ENCODE measurements around the gene UBE2D1. TPM values are rescaled to one million over a fixed set of nuclear protein-coding genes. Genes with fewer than 3 reads are reported as not detected.

The UBE2D1 gene
- total RNA-seq, 6 experiments from 2014 or later: 8.1 to 11.3 (median 10.1) TPM

DNA sequence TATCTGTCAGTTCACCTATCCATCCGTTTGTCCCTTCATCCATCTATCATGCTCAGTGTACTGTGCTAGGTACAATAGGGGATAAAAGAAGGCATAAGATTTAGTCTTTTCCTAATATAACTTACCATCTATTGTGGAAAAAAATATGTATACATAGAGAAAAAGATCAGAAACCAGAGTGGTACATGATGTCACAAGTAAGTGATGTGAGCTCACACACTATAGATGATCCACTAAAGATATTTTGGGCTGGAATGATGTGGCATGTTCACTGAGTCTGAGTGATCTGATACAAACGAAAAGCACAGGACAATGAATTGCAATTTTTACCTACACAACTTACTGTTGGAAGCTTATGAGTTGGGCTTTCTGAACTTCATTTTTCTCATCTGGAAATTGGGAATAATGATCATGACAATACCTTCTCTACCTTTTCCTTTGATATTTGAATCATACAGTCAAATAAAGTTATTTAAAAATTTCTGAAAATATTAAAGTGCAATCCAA lies 47.7 kb downstream of the UBE2D1 start:
- no peak for DNase-seq
- Mint-ChIP-seq H3K4me3 (no peak overlapping the region), H3K9me3 (no peaks in the 10 kb centered on the region), H3K36me3 (ENCODE audit: low read depth) (peaks cover 4% of the 10 kb centered on the region; the same call in 1 of the 2 replicates), H3K4me1 (ENCODE audit: low read depth) (peaks cover 25% of the 10 kb centered on the region), H3K27ac (no peak overlapping the region), H3K27me3 (ENCODE audit: insufficient read depth) (no peaks in the 10 kb centered on the region; the same call in 1 of the 2 replicates)
- TF ChIP-seq, protein P1, sequence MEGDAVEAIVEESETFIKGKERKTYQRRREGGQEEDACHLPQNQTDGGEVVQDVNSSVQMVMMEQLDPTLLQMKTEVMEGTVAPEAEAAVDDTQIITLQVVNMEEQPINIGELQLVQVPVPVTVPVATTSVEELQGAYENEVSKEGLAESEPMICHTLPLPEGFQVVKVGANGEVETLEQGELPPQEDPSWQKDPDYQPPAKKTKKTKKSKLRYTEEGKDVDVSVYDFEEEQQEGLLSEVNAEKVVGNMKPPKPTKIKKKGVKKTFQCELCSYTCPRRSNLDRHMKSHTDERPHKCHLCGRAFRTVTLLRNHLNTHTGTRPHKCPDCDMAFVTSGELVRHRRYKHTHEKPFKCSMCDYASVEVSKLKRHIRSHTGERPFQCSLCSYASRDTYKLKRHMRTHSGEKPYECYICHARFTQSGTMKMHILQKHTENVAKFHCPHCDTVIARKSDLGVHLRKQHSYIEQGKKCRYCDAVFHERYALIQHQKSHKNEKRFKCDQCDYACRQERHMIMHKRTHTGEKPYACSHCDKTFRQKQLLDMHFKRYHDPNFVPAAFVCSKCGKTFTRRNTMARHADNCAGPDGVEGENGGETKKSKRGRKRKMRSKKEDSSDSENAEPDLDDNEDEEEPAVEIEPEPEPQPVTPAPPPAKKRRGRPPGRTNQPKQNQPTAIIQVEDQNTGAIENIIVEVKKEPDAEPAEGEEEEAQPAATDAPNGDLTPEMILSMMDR (IDR thresholded peaks at IDR 0.05): no peak

DNA sequence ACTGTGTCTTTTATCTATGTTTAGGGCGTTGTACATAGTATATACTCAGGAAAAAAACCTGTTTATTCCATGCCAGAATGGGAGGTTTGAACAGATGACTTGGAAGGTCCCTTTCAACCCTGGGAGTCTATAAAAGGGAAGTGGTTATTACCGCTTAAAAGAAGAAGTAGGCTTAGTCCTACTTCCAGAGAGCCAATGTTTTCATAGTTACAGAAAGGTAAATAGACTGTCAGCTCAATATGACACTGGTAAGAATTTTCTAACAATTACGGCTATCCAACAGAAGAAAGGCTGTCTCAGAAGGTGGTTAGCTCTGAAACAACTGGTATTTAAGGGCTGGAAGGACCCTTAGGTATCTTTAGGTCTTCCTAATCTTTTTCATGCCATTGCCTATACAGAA lies 49.3 kb downstream of the UBE2D1 start:
- peaks cover 25% of the 10 kb centered on the region for H3K4me1 Mint-ChIP-seq (ENCODE audit: low read depth)
- H3K27me3 Mint-ChIP-seq (ENCODE audit: insufficient read depth): no peaks in the 10 kb centered on the region
- H3K4me3 Mint-ChIP-seq: peak overlapping the region; percentile 96; the same call in 1 of the 2 replicates
- peaks cover 4% of the 10 kb centered on the region; the same call in 1 of the 2 replicates for H3K36me3 Mint-ChIP-seq (ENCODE audit: low read depth)
- TF ChIP-seq, protein P1 (IDR thresholded peaks at IDR 0.05): no peak
- no peak for DNase-seq
- no peaks in the 10 kb centered on the region for H3K9me3 Mint-ChIP-seq
- H3K27ac Mint-ChIP-seq: no peak overlapping the region

DNA sequence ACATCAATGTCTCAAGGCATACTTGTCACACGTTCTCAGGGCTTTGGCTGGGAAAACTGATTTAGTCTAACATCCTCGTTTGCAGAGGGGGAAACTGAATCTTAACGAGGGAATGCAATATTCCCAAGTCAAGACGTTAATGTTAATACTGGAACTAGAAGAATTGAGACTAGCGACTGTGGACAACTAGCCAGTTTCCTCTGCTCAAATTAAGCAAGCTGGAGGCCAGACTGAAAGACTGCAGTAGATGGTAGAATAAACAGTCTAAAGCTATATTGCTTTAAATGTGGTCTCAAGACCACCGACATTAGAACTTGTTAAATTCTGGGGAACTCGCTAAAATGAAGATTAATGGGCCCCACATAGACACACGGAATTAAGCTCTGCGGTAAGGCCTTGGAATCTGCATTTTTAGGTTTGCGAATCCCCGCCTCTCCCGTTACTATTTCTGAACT lies 49.8 kb downstream of the UBE2D1 start:
- Mint-ChIP-seq H3K9me3 (no peaks in the 10 kb centered on the region), H3K4me3 (peak overlapping the region; percentile 96), H3K27ac (peak overlapping the region; percentile 89), H3K4me1 (ENCODE audit: low read depth) (peaks cover 25% of the 10 kb centered on the region), H3K36me3 (ENCODE audit: low read depth) (peaks cover 4% of the 10 kb centered on the region; the same call in 1 of the 2 replicates), H3K27me3 (ENCODE audit: insufficient read depth) (no peaks in the 10 kb centered on the region)
- DNase-seq: no peak
- TF ChIP-seq, protein P1 (IDR thresholded peaks at IDR 0.05): no peak

DNA sequence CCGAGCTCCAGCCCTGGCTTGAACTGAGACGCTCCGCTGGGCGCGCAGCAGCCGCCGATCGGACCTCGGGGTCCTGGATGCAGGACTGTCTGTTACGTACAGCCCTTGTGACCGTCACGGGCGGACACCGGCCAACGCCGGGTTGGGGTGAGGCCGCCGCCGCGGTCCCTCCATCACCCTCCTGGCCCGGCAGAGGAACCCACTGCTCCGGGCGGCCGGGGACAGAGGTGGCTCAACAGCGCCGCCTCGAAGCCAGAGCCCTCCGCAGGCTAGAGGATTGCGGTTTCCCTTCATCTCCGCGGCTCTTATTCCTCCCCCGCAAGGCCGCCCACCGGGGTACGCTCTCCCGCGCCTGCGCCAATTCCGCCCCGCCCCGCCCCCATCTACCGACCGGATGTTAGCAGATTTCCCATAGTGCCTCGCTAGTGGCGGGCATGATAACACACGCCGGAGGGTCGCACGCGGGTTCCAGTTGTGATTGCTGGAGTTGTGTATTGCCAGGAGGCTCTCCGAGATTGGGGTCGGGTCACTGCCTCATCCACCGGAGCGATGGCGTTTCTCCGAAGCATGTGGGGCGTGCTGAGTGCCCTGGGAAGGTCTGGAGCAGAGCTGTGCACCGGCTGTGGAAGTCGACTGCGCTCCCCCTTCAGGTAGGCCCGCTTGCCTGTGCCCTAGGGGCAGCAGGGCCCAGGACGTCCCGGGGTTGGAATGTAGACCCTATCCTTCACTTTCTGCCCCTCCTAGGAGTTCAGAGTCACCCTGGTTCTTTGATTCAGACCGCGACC lies 50.4 kb downstream of the UBE2D1 start, which contains the start of gene TFAM:
TSS of gene TFAM (plus strand) at position 412 of the 785 bp plus-strand sequence. CDS start at position 550, 138 bp downstream.
- Mint-ChIP-seq H3K4me3 (peak within 1 kb of the TSS; percentile 96), H3K4me1 (ENCODE audit: low read depth) (peaks cover 25% of the 10 kb centered on the region)
- DNase-seq: peak; percentile 89

DNA sequence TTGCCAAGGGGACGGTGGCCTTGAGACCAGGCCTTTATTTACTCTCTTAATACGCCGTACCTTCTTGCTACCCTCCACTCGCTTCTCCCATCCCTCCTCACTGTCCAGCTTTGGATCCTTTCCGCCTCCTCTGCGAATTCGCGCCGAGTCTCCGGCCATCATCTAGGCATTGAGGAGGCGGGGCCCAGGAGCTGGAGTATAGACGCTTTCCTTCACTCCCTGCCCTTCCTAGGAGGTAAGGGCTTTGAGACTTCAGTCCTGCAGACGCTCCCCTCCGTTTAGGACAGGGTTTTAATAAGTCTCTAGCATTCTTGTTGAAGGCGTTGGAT lies 50.9 kb downstream of the UBE2D1 start:
- Mint-ChIP-seq H3K36me3 (ENCODE audit: low read depth) (peaks cover 4% of the 10 kb centered on the region; the same call in 1 of the 2 replicates), H3K9me3 (no peaks in the 10 kb centered on the region), H3K27ac (peak overlapping the region; percentile 89), H3K4me1 (ENCODE audit: low read depth) (peaks cover 25% of the 10 kb centered on the region), H3K27me3 (ENCODE audit: insufficient read depth) (no peaks in the 10 kb centered on the region), H3K4me3 (peak overlapping the region; percentile 96)
- TF ChIP-seq, protein P1 (IDR thresholded peaks at IDR 0.05): no peak
- DNase-seq: no peak

More for the DNA sequence above, 50.4 kb downstream of the UBE2D1 start, which contains the start of gene TFAM:
- TF ChIP-seq, protein P1 (IDR thresholded peaks at IDR 0.05): peak; percentile 81
- H3K9me3 Mint-ChIP-seq: no peaks in the 10 kb centered on the region
- no peaks in the 10 kb centered on the region for H3K27me3 Mint-ChIP-seq (ENCODE audit: insufficient read depth)
- H3K36me3 Mint-ChIP-seq (ENCODE audit: low read depth): peaks cover 4% of the 10 kb centered on the region; the same call in 1 of the 2 replicates
- H3K27ac Mint-ChIP-seq: peak within 1 kb of the TSS; percentile 89
